Stimulated activated CD4-positive, alpha-beta T cell treated with anti-CD3 and anti-CD28 coated beads, Interleukin-4, amount 100 ng/mL, for 24 hours (primary cell): ENCODE data around the gene TRPV2.

Experiments used
- DNase-seq: peaks from one replicate; pipeline ENCODE4 v3.0.0-alpha.2; 2020

Gene TRPV2

DNA sequence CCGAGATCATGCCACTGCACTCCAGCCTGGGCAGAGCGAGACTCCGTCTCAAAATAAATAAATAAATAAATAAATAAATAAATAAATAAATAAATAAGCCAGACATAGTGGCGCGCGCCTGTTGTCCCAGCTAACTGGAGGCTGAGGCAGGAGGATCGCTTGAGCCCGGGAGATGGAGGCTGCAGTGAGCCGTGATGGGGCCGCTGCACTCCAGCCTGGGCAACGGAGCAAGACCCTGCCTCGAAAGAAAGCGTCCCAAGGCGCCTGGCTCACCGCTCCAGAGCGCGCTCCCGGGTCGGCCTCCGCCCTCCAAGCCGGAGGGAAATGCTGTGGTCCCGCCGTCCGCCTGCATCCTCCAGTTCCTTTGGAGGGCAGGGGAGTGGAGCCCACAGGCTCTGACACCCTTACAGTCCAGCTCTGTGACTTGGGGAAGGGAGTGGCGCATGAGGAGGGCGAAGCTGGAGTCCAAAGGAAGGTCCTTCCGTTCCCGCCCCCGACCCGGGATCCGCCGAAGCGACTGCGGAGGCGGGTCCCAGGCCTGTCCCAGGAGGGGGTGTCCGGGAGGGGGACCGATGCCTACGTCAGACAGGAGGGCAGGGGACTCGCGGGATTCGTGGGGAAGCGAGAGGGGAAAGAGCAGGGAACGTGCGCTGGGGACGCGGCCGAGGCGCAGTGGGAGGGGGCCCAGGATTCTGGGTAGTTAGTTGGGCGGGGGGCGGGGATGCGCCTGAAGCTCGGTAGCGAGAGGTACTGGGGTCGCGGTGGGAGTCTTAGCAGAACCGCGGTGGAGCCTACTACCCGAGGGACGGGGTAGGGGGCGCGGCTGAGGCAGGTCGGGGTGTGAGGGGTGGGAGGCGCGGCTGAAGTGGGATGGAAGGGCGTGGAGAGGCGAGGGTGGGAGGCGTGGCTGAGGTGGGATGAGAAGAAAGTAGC lies 8.4 kb upstream of the TRPV2 start:
- DNase-seq = no peak

DNA sequence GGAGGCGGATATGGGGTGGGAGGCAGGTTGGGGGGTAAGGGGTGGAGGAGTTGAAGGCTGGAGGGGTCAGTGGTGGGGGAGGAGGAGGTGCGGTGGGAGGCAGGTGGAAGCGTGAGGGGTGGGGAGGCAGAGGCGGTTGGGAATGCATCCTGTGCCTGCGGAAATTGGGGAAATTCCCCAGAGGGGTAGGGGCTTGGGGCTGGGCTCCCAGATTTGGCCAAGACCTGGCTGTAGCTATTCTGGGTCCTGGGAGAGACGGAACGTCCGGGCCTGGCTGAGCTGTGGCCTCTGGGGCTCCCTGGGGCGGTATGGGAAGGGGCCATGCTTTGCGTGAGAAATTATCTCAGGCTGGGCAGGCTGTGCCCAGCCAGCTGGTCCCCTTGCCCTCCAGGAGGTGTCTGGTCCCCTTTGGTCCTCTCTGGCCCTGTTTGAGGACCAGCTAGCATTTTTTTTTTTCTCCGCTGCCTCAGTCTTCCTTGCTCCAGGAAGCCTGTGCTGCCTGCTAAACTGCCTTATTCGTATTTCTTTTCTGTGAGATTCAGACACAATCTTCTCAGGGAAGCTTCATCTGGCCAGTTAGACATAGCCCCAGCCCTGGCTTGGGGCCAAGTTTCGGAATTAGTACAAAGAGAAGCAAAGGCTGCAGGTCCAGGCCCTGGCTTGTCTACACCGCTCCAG lies 7.3 kb upstream of the TRPV2 start:
- no peak for DNase-seq

DNA sequence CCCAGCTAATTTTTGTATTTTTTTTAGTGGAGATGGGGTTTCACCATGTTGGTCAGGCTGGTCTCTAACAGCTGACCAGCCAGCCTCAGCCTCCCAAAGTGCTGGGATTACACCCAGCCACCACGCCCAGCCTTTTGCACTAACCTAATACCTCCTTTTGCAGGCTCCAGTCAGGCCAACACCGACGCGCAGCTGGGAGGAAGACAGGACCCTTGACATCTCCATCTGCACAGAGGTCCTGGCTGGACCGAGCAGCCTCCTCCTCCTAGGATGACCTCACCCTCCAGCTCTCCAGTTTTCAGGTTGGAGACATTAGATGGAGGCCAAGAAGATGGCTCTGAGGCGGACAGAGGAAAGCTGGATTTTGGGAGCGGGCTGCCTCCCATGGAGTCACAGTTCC lies 2.0 kb downstream of the TRPV2 start:
- DNase-seq = no peak

DNA sequence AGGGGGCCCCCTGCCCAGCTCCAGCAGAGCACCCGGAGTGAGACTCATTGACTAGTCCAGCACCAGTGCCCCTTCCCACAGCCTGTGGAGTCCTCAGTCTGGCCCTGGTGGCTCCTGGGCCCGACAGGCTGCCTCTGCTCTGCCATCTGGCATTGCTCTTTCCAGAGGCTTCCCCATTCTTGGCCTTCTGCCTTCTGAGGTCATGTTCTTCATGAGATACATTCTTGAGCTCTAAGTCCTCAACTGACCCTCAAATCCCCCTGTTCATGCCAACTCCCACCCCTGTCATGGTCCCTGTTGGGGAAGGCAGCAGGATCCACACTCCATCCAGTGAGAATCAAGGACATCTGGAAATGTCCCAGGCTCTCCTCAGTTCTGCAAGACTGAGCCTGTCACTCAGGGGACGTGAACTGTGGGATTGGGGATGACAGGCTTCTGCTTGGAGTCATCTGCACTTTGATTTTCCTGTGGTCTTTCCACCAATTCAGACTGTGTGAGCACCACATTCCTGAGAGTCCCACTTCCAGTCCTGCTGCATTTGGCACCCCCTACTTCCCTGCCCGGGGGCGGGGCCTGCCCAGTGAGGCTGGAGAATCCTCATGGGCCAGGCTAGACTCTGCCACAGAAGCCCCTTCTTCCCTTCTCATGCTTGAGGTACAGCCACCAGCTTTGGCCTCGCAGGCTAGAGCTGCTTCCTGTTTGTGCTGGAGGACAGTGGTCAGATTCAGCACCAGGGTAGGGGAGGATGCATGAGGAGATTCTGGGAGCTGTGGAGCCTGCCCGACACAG lies 2.7 kb downstream of the TRPV2 start:
- no peak for DNase-seq

DNA sequence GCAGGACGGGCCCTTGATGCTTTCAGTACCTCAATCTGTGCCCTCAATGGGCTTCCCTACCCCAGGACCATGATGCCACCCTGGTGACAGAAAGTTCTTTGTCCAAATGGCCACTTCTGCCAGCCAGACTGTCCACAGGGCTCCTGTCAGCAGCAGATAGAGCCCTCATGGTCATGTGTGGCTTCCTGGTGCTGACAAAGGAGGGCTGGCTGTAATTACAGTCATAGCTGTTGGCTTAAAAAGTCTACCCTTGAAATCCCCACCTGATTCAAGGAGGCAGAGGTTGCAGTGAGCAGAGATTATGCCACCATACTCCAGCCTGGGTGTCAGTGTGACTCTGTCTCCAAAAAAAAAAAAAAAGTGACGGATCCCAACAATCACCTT lies 3.3 kb downstream of the TRPV2 start:
- no peak for DNase-seq

GRCh38 chr17:16419074-16419928 lies 3.9 kb downstream of the TRPV2 start:
- DNase-seq = peak; percentile 80

DNA sequence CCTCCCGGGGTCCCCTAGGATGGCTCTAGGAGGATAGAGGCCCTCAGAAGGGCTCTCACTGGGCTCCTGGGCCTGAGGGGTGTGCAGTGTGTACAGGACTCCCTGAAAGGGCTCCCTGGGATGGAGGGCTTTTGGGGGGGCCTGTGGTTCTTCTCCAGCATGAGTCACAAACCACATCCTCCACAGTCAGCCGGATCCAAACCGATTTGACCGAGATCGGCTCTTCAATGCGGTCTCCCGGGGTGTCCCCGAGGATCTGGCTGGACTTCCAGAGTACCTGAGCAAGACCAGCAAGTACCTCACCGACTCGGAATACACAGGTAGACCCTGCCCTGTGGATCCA lies 4.5 kb downstream of the TRPV2 start:
- peak; percentile 54 for DNase-seq

DNA sequence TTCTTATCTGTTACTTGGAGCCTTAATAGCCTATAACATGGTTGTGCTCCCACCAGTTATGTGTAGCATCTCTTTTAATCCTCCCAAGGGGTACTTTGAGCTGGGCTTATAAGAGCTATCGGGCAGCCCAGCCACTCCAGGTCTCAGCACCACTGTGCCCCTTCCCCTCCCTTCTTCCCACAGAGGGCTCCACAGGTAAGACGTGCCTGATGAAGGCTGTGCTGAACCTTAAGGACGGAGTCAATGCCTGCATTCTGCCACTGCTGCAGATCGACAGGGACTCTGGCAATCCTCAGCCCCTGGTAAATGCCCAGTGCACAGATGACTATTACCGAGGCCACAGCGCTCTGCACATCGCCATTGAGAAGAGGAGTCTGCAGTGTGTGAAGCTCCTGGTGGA lies 7.0 kb downstream of the TRPV2 start:
- DNase-seq = no peak

GRCh38 chr17:16423226-16423872 lies 8.0 kb downstream of the TRPV2 start:
- DNase-seq = no peak

DNA sequence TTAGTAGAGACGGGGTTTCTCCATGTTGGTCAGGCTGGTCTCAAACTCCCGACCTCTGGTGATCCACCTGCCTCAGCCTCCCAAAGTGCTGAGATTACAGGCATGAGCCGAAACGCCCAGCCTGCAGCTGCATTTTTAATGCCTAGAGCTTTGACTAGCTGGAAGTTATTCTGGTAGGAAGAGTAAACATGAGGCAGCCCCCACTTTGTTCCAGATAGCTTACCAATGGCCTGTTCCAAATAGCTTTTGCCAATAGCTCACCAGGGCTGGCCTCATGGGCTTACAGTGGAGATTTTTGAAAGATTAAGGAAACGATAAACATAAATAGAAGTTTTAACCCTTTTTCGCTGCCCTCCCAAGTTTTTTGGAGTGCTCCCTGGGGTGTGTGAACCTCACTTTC lies 9.8 kb downstream of the TRPV2 start:
- DNase-seq = no peak

- DNase-seq = no peak
Observed at GRCh38 chr17:16425698-16426659, 10.6 kb downstream of the TRPV2 start.

DNA sequence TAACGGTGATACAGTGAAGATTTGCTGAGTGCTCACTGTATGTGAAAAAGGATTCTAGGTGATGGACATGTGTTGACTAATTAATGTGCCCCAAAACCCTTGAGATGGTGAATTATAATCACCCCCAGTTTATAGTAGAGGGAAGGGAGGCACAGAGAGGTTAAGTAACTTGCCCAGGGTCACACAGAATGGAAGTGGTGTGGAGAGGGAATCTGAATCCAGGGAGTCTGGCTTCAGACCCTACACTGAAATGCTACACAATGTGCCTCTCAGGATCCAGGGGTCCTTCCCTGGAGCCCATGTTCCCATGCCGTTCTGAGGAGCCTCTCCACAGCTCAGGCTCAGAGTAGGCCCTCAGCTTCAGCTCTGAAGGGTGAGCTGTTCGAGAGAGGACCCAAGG lies 11.6 kb downstream of the TRPV2 start:
- no peak for DNase-seq

DNA sequence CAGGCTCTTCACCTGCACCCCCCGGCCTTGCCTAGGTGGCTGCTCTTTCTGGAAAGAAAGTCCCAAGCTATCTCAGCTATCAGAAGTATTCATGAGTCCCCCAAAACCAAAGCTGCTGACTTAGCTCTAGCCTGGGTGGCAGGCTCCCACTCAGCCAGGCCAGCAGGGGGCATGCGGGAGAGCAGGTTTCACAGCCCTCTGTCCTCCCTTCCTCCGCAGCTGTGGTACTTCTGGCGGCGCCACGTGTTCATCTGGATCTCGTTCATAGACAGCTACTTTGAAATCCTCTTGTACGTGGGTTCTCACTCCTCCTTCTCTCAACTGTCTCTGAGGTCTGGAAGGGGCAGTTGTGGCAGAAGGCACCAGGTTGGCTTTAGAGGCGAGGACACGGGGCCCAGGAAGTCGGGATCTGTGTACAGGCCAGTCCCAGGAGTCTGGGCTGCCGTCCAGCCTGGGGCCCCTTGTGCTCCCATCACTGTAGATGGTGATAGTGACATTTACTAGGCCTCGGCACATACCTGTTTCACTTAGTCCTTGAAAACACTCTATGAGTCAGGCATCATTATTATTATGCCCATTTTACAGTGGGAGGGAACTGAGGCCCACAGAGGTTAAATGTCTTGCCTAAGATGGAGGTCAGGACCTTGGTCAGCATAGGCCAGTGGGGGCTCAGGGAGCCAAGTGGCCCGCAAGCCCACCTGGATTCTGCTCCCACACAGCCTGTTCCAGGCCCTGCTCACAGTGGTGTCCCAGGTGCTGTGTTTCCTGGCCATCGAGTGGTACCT lies 12.9 kb downstream of the TRPV2 start:
- peak; percentile 65 for DNase-seq

- no peak for DNase-seq
Observed at GRCh38 chr17:16429083-16429482, 13.7 kb downstream of the TRPV2 start.

- DNase-seq = no peak
Observed at GRCh38 chr17:16430650-16431049, 15.3 kb downstream of the TRPV2 start.

GRCh38 chr17:16432017-16432416 lies 16.6 kb downstream of the TRPV2 start:
- DNase-seq = no peak

- no peak for DNase-seq
Observed at GRCh38 chr17:16433514-16433913, 18.1 kb downstream of the TRPV2 start.

GRCh38 chr17:16434662-16435061 lies 19.3 kb downstream of the TRPV2 start:
- no peak for DNase-seq

DNA sequence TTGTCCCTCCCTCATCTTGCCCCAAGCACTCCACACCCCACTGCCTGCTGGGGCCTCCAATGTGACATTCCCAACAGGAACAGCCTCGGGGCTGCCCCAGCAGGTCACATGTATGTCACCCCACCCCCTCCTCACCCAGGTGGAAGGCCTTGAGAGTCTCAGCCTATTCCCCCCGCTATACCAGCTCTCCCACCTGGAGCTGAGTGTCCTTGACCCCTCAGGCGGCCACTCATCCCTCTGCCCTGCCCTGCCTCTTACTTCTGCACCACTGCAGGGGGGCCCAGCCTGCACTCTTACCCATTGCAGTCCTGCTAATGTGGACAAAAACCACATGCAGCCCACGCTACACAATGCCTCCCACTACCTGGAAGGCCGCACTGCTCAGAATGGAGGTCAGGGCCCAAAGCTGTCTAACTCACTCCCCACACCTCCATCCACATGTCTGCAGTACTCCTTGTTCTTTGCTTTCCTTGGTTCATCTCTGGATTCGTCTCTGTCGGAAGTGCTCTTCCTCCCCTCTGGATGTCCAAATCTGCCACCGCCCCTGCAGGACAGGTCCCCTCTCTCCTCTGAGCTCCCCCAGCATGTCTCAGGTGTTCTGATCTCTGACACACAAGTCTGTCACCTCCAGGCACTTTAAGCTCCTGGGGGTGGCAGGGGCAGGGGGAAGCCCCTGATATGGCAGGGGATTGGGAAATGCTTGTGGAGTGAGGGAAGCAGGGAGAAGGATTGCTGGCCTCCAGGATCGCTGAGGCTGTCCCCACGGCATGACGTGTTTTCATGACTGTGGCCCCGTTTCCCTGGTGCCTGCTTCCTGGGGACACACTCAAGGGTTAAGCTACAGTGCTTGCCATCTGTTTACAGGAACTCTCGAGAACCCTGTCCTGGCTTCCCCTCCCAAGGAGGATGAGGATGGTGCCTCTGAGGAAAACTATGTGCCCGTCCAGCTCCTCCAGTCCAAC lies 20.8 kb downstream of the TRPV2 start:
- no peak for DNase-seq
